Inferior parietal cortex (tissue), 1 donor: Measurements from ENCODE around the gene CARS2.
A peak's percentile ranks its signal among the peaks of the same experiment; 100 is the strongest.
"Not testable (repeated sequence)": the region's sequence is repeated elsewhere in the genome, so short reads cannot be mapped to it uniquely, and the experiment has no call there.

Experiments used
- DNase-seq: peaks from one replicate; pipeline ENCODE4 v3.0.0-alpha.2; 2016; ENCODE audit errors: extremely low spot score

Gene CARS2

DNA sequence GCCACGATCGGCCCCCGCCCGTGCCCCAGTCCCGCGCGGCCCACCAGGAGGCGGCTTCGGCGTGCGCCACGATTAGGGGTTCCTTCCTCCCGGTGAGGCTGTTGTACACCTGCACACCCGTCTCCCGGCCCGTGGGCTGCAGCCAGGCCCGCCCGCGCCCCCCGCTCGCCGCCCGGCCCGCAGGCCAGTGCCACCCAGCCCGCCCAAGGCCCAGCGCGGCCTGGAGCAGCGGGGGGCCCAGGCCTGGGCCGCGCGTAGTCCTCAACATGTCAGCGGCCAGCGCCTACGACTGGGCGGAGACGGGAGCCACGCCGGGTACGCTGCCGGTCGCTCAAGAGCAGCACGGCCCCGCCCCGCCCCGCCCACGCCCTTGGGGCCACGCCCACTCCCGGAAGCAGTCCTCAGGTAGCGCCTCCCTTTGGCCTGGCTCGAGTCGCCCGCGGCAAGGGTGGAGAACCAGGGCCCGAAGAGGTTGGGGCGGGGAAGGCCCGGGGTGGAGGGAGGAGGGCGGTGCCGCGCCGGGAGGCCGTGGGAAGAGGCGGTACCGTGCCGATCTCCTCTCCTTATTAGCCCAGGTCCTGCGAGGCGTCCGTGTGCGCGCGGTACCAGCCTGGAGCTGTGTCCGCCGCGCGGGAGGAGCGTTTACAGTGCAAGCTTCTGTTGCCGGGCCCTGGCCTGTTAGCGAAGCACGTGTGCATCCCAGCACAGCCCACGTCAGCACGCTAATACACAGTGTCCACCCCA is at the start of gene CARS2:
CARS2 (minus strand) TSS at position 291 of the 744 bp plus-strand sequence; CDS start at position 268, 23 bp downstream.
- DNase-seq: peak; percentile 80

DNA sequence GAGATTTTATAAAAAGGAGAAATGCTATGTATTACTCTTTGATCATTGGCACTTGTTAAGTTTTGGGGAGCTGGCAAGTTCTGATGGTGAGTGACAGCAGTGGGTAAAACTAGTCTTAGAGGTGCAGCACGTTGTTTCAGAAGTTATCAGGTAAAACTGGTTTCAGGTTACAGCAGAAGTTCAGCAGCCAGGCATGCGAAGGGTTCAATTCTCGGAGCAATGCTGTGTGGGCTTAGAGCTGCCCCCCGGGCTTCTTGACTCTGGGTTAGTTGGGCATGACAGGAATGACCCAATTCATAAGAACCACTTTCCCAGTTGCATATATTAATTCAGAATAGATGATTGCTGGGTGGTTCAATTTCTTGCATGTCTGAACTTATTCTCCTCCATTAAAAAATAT is 42.4 kb upstream of the CARS2 start:
- DNase-seq: no peak

- DNase-seq: no peak
Measured at GRCh38 chr13:110746438-110746837, 40.5 kb upstream of the CARS2 start.

- no peak for DNase-seq
Measured at GRCh38 chr13:110743687-110744086, 37.8 kb upstream of the CARS2 start.

GRCh38 chr13:110737555-110737954 is 31.6 kb upstream of the CARS2 start:
- DNase-seq: no peak

GRCh38 chr13:110734561-110734960 is 28.6 kb upstream of the CARS2 start:
- no peak for DNase-seq

DNA sequence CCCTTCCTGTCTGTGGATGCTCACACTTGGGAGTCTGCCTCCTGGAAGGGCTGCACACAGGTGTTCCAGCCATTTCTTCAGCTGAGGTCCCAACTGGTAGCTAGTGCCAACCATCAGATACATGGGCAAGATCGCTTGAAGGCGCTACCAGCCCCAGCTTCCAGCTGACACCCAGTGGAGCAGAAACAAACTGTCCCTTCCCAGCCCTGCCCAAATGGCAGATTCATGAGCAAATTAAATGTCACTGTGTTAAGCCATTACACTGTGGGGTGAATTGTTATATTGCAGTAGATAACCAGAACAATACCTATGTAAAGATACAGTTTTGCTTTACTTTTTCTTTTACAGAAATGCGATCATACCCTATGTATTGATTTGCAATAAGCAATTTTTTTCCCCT is 25.2 kb upstream of the CARS2 start:
- no peak for DNase-seq

- DNase-seq: no peak
Measured at GRCh38 chr13:110726726-110727125, 20.8 kb upstream of the CARS2 start.

DNA sequence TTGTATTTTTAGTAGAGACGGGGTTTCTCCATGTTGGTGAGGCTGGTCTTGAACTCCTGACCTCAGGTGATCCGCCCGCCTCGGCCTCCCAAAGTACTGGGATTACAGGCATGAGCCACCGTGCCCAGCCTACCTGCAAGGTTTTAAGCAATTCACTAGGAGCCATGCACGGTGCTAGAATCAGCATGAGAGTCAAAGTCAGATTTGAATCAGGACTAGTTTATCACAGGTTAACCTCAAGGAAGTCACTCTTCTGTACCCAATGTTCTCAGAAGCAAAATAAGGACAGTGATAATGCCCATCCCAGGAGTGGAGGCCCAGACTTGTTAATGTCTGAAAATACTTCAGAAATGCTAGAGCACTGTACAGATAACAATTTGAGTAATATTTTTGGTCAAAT is 20.2 kb upstream of the CARS2 start:
- DNase-seq: not testable (repeated sequence)

- DNase-seq: no peak
Measured at GRCh38 chr13:110723598-110723997, 17.7 kb upstream of the CARS2 start.

DNA sequence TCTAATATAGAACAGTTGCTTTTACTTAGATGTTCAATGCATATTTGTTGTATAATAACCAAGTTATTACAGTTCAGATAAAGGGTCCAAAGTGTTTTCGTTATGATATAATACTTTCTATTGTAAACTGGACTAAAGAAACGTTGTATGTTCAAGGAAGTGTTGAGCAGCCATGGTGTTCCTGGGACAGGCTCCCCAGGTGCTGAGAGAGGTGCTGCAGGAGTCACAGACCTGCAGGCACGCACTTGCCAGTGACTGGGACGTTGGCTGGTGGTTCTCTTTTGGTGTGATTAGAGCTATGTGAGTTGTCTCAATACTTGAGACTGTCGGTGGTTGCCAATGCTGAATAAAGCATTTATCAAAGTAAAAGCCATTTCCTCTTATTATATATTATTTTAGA is 17.1 kb upstream of the CARS2 start:
- no peak for DNase-seq

- DNase-seq: no peak
Measured at GRCh38 chr13:110719036-110719710, 13.3 kb upstream of the CARS2 start.

GRCh38 chr13:110716247-110716515 is 10.3 kb upstream of the CARS2 start:
- DNase-seq: no peak

- DNase-seq: peak; percentile 99
Measured at GRCh38 chr13:110715395-110716246, 9.7 kb upstream of the CARS2 start.

GRCh38 chr13:110714797-110715394 is 9.0 kb upstream of the CARS2 start:
- DNase-seq: no peak

GRCh38 chr13:110713981-110714796 is 8.3 kb upstream of the CARS2 start:
- no peak for DNase-seq

DNA sequence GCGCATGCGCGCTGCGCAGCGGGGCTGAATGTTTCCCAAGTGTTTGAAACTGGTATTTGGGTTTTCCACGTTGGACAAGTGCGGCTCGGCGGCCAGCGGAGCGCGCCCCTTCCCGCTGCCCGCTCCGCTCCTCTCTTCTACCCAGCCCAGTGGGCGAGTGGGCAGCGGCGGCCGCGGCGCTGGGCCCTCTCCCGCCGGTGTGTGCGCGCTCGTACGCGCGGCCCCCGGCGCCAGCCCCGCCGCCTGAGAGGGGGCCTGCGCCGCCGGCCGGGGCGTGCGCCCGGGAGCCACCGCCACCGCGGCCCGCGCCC is 7.7 kb upstream of the CARS2 start, which contains the start of gene ING1:
ING1 (plus strand) TSS at position 59 of the 311 bp plus-strand sequence. CDS start 450 bp downstream, outside the sequence.
- DNase-seq: no peak

- peak; percentile 99 for DNase-seq
Measured at GRCh38 chr13:110712849-110713641, 7.1 kb upstream of the CARS2 start.

DNA sequence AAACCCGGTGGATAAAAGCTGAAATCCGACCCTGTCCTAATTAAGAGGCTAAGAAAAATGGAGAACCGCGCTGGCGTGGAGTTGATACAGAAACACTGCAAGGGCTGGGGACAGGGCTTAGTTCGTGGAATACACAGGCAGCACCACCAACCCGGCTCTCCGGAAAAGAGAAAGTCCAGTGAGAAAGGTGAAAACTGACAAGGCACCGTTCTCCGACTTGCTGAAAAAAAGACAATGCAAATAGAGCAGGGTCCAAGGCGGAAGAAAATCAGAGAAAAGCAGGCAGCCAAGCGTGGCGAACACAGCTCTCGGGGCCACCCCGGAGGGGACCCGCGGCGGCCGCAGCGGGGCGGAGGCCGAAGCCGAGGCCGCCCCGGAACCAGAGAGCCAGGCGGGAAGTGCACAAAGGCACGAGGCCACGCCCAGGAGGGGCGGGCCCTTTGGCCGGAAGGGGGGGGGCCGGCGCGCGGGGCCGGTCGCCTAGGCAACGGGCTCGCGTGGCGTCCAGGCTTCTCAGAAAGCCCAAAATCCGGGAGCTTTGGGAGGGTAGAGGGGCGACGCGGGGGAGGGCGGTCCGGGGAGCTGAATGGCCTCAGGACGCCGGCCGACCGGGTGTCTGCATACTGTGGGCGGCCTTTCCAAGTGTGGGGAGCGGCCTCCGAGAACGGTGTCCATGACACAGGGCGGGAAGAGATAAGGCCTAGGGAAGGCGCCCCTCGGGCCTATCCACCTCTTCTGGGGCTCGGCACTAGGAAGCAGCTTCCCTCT is 6.3 kb upstream of the CARS2 start:
- peak; percentile 85 for DNase-seq
